Measurements from ENCODE around the gene CXCL3. TPM values are rescaled to one million over a fixed set of nuclear protein-coding genes. Genes with fewer than 3 reads are reported as not detected.

The CXCL3 gene
- polyA plus RNA-seq, 2 of the 4 experiments (the other 2 are of a cell fraction): 5.1 to 17.9 TPM

DNA sequence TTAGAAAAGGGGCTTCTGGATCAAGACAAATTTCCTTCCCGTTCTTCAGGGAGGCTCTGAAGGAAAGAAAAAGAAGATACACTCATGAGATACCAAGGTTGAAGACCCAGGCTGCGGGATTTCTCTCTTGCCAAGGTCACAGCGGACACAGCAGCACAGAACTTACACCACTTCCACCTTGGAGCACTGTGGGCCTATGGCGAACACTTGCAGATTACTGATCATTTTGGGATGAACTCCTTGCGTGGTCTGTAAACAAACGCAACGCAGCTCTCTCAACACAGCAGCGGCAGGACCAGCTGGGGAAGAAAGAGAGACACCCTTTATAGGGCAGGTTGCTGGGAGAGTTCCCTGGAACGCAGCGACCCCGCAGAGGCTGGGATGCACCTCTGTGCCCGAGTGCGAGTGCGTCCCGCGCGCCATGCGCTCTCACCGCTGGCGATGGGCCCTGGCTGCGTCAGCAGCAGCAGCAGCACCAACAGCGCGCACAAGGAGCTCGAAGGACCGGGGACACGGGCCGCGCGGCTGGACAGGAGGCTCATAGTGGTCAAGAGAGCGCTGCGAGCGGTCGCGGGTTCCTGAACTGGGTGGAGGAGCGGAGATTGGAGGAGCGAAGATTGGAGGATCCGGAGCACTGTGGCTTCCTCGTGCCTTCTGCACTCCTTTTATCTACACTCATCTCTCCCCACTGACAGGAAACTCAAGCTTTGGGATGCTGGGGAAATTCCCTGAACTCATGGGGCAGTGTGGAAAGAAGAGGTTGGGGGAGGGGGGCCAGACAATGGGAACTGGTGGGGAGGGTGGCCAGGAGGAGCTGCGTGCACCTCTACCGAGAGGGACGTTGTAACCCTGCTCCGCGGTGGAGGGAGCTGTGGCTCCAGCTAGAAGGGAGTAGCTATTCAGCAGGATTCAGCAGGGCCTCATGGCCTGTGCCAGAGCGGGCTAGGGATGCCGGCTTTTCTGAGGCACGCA lies 40.2 kb downstream of the CXCL3 start, which contains the start of gene CXCL5 (continued):
- TF ChIP-seq BCL3 (IDR thresholded peaks at IDR 0.05) (peak; percentile 53; the same call in 1 of the 3 replicates), RNF2 (IDR thresholded peaks at IDR 0.05; ENCODE audit: borderline replicate concordance, low read depth) (no peak), TP53 (CRISPR knock-in tag; IDR thresholded peaks at IDR 0.05) (no peak), POLR2A (IDR thresholded peaks at IDR 0.05; ENCODE audit: low read length) (peak; percentile 50), ZNF302 (CRISPR knock-in tag; IDR thresholded peaks at IDR 0.05) (no peak), RCOR1 (IDR thresholded peaks at IDR 0.05; ENCODE audit: low read depth, low read length) (no peak), HOXB5 (CRISPR knock-in tag; IDR thresholded peaks at IDR 0.05) (no peak), FOSL2 (IDR thresholded peaks at IDR 0.05) (no peak), FOSL2 (CRISPR knock-in tag; IDR thresholded peaks at IDR 0.05) (no peak), EHF (CRISPR knock-in tag; IDR thresholded peaks at IDR 0.05) (no peak), MYC (IDR thresholded peaks at IDR 0.05; ENCODE audit: borderline replicate concordance, low read length) (0 out of 2 replicates have a peak, but pooled peaks have one; percentile 31), NPAS2 (CRISPR knock-in tag; IDR thresholded peaks at IDR 0.05; ENCODE audit: borderline replicate concordance) (no peak), CHD4 (IDR thresholded peaks at IDR 0.05; ENCODE audit: borderline replicate concordance) (no peak), RFX5 (IDR thresholded peaks at IDR 0.05) (no peak), CEBPB (IDR thresholded peaks at IDR 0.05) (no peak), ZC3H11A (IDR thresholded peaks at IDR 0.05) (no peak), FOXS1 (CRISPR knock-in tag; IDR thresholded peaks at IDR 0.05) (no peak), USF2 (IDR thresholded peaks at IDR 0.05) (no peak), CBX8 (IDR thresholded peaks at IDR 0.05) (no peak), HOXA7 (CRISPR knock-in tag; IDR thresholded peaks at IDR 0.05) (no peak), ZSCAN20 (CRISPR knock-in tag; IDR thresholded peaks at IDR 0.05) (no peak), CTCF (IDR thresholded peaks at IDR 0.05) (peak; percentile 40)
- TF ChIP-seq, protein P1, sequence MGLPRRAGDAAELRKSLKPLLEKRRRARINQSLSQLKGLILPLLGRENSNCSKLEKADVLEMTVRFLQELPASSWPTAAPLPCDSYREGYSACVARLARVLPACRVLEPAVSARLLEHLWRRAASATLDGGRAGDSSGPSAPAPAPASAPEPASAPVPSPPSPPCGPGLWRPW (IDR thresholded peaks at IDR 0.05): no peak
- TF ChIP-seq, protein P2, sequence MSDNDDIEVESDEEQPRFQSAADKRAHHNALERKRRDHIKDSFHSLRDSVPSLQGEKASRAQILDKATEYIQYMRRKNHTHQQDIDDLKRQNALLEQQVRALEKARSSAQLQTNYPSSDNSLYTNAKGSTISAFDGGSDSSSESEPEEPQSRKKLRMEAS (IDR thresholded peaks at IDR 0.05): peak; percentile 84
- TF ChIP-seq, protein P3, sequence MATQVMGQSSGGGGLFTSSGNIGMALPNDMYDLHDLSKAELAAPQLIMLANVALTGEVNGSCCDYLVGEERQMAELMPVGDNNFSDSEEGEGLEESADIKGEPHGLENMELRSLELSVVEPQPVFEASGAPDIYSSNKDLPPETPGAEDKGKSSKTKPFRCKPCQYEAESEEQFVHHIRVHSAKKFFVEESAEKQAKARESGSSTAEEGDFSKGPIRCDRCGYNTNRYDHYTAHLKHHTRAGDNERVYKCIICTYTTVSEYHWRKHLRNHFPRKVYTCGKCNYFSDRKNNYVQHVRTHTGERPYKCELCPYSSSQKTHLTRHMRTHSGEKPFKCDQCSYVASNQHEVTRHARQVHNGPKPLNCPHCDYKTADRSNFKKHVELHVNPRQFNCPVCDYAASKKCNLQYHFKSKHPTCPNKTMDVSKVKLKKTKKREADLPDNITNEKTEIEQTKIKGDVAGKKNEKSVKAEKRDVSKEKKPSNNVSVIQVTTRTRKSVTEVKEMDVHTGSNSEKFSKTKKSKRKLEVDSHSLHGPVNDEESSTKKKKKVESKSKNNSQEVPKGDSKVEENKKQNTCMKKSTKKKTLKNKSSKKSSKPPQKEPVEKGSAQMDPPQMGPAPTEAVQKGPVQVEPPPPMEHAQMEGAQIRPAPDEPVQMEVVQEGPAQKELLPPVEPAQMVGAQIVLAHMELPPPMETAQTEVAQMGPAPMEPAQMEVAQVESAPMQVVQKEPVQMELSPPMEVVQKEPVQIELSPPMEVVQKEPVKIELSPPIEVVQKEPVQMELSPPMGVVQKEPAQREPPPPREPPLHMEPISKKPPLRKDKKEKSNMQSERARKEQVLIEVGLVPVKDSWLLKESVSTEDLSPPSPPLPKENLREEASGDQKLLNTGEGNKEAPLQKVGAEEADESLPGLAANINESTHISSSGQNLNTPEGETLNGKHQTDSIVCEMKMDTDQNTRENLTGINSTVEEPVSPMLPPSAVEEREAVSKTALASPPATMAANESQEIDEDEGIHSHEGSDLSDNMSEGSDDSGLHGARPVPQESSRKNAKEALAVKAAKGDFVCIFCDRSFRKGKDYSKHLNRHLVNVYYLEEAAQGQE (IDR thresholded peaks at IDR 0.05): no peak
- TF ChIP-seq, protein P4, sequence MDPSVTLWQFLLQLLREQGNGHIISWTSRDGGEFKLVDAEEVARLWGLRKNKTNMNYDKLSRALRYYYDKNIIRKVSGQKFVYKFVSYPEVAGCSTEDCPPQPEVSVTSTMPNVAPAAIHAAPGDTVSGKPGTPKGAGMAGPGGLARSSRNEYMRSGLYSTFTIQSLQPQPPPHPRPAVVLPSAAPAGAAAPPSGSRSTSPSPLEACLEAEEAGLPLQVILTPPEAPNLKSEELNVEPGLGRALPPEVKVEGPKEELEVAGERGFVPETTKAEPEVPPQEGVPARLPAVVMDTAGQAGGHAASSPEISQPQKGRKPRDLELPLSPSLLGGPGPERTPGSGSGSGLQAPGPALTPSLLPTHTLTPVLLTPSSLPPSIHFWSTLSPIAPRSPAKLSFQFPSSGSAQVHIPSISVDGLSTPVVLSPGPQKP (IDR thresholded peaks at IDR 0.05; ENCODE audit: low read depth, low read length): no peak
